A549 (cell line): ENCODE results near the gene NDUFA13. TPM values are rescaled to one million over a fixed set of nuclear protein-coding genes. Genes with fewer than 3 reads are reported as not detected.

Experiments used
- ATAC-seq, 2 experiments: fragments of 200-7000 bp in 1 of 2; fragments of >200 bp in 1 of 2; cut with Nextera tagmentation in 1 of 2; cut with Tn5 transposase in 1 of 2; 3 replicates each; pipeline versions ENCODE4 v1.8.0 to v1.9.1; 2018 to 2020; ENCODE audit warnings: mild to moderate bottlenecking in 1 of 2, moderate library complexity in 1 of 2
- CTCF ChIA-PET: fragments of 300-600 bp; sonication (Branson Sonifier 250); formaldehyde crosslinking; extraction: SDS; loops from one replicate; lab custom pipeline; 2021; ENCODE audit warnings: antibody characterized with exemption, inconsistent platforms; lab: Yijun Ruan, JAX
- POLR2A ChIA-PET: fragments of 350-600 bp; formaldehyde crosslinking; extraction: SDS; loops from one replicate; lab custom pipeline; 2021; ENCODE audit warnings: antibody characterized with exemption, inconsistent platforms; lab: Yijun Ruan, JAX
- DNase-seq, 2 experiments: peaks; one replicate each; pipeline versions ENCODE4 v3.0.0 to v3.0.0-alpha.2; 2011 to 2016; ENCODE audit warnings: low read depth in 1 of 2, low spot score in 1 of 2
- FAIRE-seq: peaks from 2 replicates; lab custom pipeline; 2011; peaks lifted over from hg19 to GRCh38; lab: Jason Lieb, UNC
- H3K27ac ChIP-seq, 2 experiments: fragments of >200 bp; sonication (Bioruptor Twin); formaldehyde crosslinking; 3 replicates each; pipeline ENCODE4 v1.5.1; 2016 to 2017
- H3K4me1 ChIP-seq: fragments of >200 bp; sonication (Bioruptor Twin); formaldehyde crosslinking; 3 replicates; pipeline ENCODE4 v1.6.1; 2016
- H3K4me2 ChIP-seq: fragments of >200 bp; sonication (Bioruptor Twin); formaldehyde crosslinking; 3 replicates; pipeline ENCODE4 v1.6.1; 2016
- H3K4me3 ChIP-seq: fragments of >200 bp; sonication (Bioruptor Twin); formaldehyde crosslinking; 3 replicates; pipeline ENCODE4 v1.5.1; 2016
- H3K9me3 ChIP-seq: fragments of >200 bp; sonication (Bioruptor Twin); formaldehyde crosslinking; 3 replicates; pipeline ENCODE4 v1.6.1; 2016
- BHLHE40 ChIP-seq: IDR thresholded peaks from 2 replicates; pipeline ENCODE4 v1.6.1; 2012; ENCODE audit warnings: low read depth, low read length, inconsistent platforms
- CBX8 ChIP-seq: fragments of 200-600 bp; sonication (generic); IDR thresholded peaks from 2 replicates; pipeline ENCODE4 v1.6.1; 2016
- CHD2 ChIP-seq: fragments of 150-350 bp; IDR thresholded peaks from 2 replicates; pipeline ENCODE4 v1.6.1; 2014; ENCODE audit warnings: low read length; ENCODE audit not compliant: partially characterized antibody
- CHD4 ChIP-seq: fragments of 200-600 bp; sonication (generic); IDR thresholded peaks from 2 replicates; pipeline ENCODE4 v1.6.1; 2016; ENCODE audit warnings: antibody characterized with exemption, mild to moderate bottlenecking, borderline replicate concordance
- EHMT2 ChIP-seq: fragments of 200-600 bp; sonication (generic); IDR thresholded peaks from 2 replicates; pipeline ENCODE4 v1.6.1; 2016; ENCODE audit warnings: antibody characterized with exemption, low read depth, mild to moderate bottlenecking, moderate library complexity
- ESRRA ChIP-seq: fragments of 150-350 bp; IDR thresholded peaks from 2 replicates; pipeline ENCODE4 v1.6.1; 2014; ENCODE audit warnings: mild to moderate bottlenecking, low read length, borderline replicate concordance
- FOSL2 ChIP-seq, 2 experiments: fragments of 450-650 bp in 1 of 2; fragments of >200 bp in 1 of 2; sonication (Bioruptor Twin) in 1 of 2; formaldehyde crosslinking; IDR thresholded peaks; 2 replicates each; pipeline versions ENCODE4 v1.5.0 to v1.6.1; 2016 to 2020; ENCODE audit warnings: mild to moderate bottlenecking in 1 of 2, moderate library complexity in 1 of 2
- GATA3 ChIP-seq: IDR thresholded peaks from 2 replicates; pipeline ENCODE4 v1.6.1; 2012; ENCODE audit warnings: borderline replicate concordance
- HEYL ChIP-seq: fragments of 250-450 bp; sonication (Bioruptor Pico); IDR thresholded peaks from 2 replicates; pipeline ENCODE4 v1.8.0; 2021; ENCODE audit warnings: mild to moderate bottlenecking, moderate library complexity
- HOXA7 ChIP-seq: fragments of 250-450 bp; sonication (Bioruptor Pico); IDR thresholded peaks from 2 replicates; pipeline ENCODE4 v1.5.0; 2020; ENCODE audit warnings: mild to moderate bottlenecking, moderate library complexity
- NPAS2 ChIP-seq: fragments of 250-450 bp; sonication (Bioruptor Pico); IDR thresholded peaks from 2 replicates; pipeline ENCODE4 v1.8.0; 2022; ENCODE audit warnings: mild to moderate bottlenecking, moderate library complexity, borderline replicate concordance
- PHF8 ChIP-seq: fragments of 200-600 bp; sonication (generic); IDR thresholded peaks from 2 replicates; pipeline ENCODE4 v1.6.1; 2016; ENCODE audit warnings: low read depth, mild to moderate bottlenecking, antibody characterized with exemption, moderate library complexity, borderline replicate concordance
- POLR2AphosphoS2 ChIP-seq: conservative IDR thresholded peaks from 2 replicates; pipeline ENCODE4 v1.6.1; 2012; ENCODE audit warnings: low read length, improper control_type of control experiment, inconsistent platforms
- RAD21 ChIP-seq, 2 experiments: fragments of >200 bp in 1 of 2; sonication (Bioruptor Twin) in 1 of 2; formaldehyde crosslinking in 1 of 2; IDR thresholded peaks in 1 of 2; conservative IDR thresholded peaks in 1 of 2; 2 replicates in 1 of 2; 3 replicates in 1 of 2; pipeline ENCODE4 v1.6.1; 2012 to 2018; ENCODE audit warnings: inconsistent platforms in 1 of 2
- RCOR1 ChIP-seq: fragments of 150-350 bp; IDR thresholded peaks from 2 replicates; pipeline ENCODE4 v1.6.1; 2014; ENCODE audit warnings: antibody characterized with exemption, low read length, low read depth
- RFX5 ChIP-seq: fragments of 450-650 bp; IDR thresholded peaks from 2 replicates; pipeline ENCODE4 v1.7.1; 2014; ENCODE audit warnings: antibody characterized with exemption, mild to moderate bottlenecking, moderate library complexity
- TFCP2L1 ChIP-seq: fragments of 250-450 bp; sonication (Bioruptor Pico); IDR thresholded peaks from 2 replicates; pipeline ENCODE4 v1.5.0; 2021; ENCODE audit warnings: mild to moderate bottlenecking
- WGBS: methylation state at CpG from one replicate; pipeline ENCODE4 v1.1.6; 2017; ENCODE audit errors: missing lambda C conversion rate; 5-methylcytosine and 5-hydroxymethylcytosine counted together
- polyA plus RNA-seq, 4 experiments: library from polyadenylated mRNA; depleted of rRNA in 3 of 4; stranded (reverse); fragments of >200 nt; fragmentation: RNase III in 1 of 4; extraction: RNeasy Plus Mini Kit Qiagen cat#74134 plus additional on column Dnase treatment in 1 of 4; gene quantifications; 2 replicates in 3 of 4; 3 replicates in 1 of 4; pipeline ENCODE4 v1.2.3, GENCODE V29; 2011 to 2017
- TF ChIP-seq, protein P1 (sequence below): fragments of >200 bp; sonication (Bioruptor Twin); formaldehyde crosslinking; IDR thresholded peaks from 3 replicates; pipeline ENCODE4 v1.6.1; 2016
- TF ChIP-seq, protein P2 (sequence below): IDR thresholded peaks from 2 replicates; pipeline ENCODE4 v1.6.1; 2012
- TF ChIP-seq, protein P3 (sequence below): IDR thresholded peaks from 2 replicates; pipeline ENCODE4 v1.6.1; 2012
- TF ChIP-seq, protein P4 (sequence below): fragments of 200-600 bp; sonication (generic); IDR thresholded peaks from 2 replicates; pipeline ENCODE4 v1.6.1; 2016; ENCODE audit warnings: antibody characterized with exemption, mild to moderate bottlenecking, moderate library complexity

The NDUFA13 gene
- polyA plus RNA-seq, 2 of the 4 experiments (the other 2 are of a cell fraction), result 197 to 253 TPM

DNA sequence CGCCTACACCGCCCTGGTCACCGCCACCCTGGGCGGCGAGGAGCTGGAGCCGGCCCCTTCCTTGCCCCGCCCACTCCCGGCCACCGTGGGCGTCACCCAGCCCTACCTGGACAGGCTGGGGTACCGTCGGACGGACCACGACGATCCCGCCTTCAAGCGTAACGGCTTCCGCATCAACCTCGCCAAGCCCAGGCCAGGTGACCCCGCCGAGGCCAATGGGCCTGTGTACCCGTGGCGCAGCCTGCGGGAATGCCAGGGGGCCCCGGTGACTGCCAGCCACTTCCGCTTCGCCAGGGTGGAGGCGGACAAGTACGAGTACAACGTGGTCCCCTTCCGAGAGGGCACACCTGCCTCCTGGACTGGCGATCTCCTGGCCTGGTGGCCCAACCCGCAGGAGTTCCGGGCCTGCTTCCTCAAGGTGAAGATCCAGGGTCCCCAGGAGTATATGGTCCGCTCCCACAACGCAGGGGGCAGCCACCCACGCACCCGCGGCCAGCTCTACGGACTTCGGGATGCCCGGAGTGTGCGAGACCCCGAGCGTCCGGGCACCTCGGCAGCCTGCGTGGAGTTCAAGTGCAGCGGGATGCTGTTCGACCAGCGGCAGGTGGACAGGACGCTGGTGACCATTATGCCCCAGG is 29.0 kb downstream of the NDUFA13 start:
- ChIA-PET CTCF (interaction anchor here (1.3 to 2.1 kb wide), 3 partner anchors 9 to 98 kb away, joined by 5 to 10 read pairs (median 6); partner anchors contain the start of gene GMIP), POLR2A (no interaction called here)
- DNase-seq (no peak), ATAC-seq (no peak), FAIRE-seq (no peak)
- no CpG with 5 or more reads among the region's 53 CpGs for WGBS
- Histone ChIP-seq H3K27ac (no peak overlapping the region), H3K4me3 (no peak overlapping the region), H3K4me2 (no peak overlapping the region), H3K9me3 (no peaks in the 10 kb centered on the region), H3K4me1 (no peaks in the 10 kb centered on the region)
- TF ChIP-seq BHLHE40 (no peak), CHD2 (no peak), GATA3 (no peak)
- TF ChIP-seq, protein P1, sequence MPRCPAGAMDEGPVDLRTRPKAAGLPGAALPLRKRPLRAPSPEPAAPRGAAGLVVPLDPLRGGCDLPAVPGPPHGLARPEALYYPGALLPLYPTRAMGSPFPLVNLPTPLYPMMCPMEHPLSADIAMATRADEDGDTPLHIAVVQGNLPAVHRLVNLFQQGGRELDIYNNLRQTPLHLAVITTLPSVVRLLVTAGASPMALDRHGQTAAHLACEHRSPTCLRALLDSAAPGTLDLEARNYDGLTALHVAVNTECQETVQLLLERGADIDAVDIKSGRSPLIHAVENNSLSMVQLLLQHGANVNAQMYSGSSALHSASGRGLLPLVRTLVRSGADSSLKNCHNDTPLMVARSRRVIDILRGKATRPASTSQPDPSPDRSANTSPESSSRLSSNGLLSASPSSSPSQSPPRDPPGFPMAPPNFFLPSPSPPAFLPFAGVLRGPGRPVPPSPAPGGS, result no peak

DNA sequence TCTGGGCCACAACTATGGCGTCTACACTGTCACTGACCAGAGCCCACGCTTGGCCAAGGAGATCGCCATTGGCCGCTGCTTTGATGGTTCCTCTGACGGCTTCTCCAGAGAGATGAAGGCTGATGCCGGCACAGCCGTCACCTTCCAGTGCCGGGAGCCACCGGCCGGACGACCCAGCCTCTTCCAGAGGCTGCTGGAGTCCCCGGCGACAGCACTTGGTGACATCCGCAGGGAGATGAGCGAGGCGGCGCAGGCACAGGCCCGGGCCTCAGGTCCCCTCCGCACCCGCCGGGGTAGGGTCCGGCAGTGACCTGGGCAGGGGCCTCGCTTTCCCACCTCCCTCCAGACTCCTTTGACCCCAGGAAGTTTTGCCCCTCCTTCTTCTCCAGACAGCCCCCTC is 29.7 kb downstream of the NDUFA13 start:
- H3K9me3 ChIP-seq, result no peaks in the 10 kb centered on the region
- ATAC-seq (no peak), FAIRE-seq (no peak), DNase-seq (no peak)
- CTCF ChIA-PET, result interaction anchor here (1.3 to 1.7 kb wide), 2 partner anchors 9 to 98 kb away, joined by 5 to 6 read pairs; partner anchors contain the start of gene GMIP
- POLR2A ChIA-PET, result no interaction called here
- no peak for TF ChIP-seq PHF8
- TF ChIP-seq CBX8, result no peak
- TF ChIP-seq EHMT2, result no peak
- no peak for TF ChIP-seq CHD4
- no peak for TF ChIP-seq POLR2AphosphoS2
- no peak for TF ChIP-seq RAD21 (conservative IDR thresholded peaks at IDR 0.05 in 1 of 2, IDR thresholded peaks at IDR 0.05 in 1 of 2)
- TF ChIP-seq, protein P2, sequence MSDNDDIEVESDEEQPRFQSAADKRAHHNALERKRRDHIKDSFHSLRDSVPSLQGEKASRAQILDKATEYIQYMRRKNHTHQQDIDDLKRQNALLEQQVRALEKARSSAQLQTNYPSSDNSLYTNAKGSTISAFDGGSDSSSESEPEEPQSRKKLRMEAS, result no peak
- TF ChIP-seq CHD2, result no peak
- no peak for TF ChIP-seq NPAS2
- TF ChIP-seq, protein P3, sequence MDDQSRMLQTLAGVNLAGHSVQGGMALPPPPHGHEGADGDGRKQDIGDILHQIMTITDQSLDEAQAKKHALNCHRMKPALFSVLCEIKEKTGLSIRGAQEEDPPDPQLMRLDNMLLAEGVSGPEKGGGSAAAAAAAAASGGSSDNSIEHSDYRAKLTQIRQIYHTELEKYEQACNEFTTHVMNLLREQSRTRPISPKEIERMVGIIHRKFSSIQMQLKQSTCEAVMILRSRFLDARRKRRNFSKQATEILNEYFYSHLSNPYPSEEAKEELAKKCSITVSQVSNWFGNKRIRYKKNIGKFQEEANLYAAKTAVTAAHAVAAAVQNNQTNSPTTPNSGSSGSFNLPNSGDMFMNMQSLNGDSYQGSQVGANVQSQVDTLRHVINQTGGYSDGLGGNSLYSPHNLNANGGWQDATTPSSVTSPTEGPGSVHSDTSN, result no peak
- no peak for TF ChIP-seq HOXA7 (CRISPR knock-in tag)
- no peak for TF ChIP-seq RFX5
- no peak for TF ChIP-seq TFCP2L1 (CRISPR knock-in tag)
- TF ChIP-seq FOSL2 (IDR thresholded peaks at IDR 0.05), result no peak
- no peak for TF ChIP-seq FOSL2 (CRISPR knock-in tag; IDR thresholded peaks at IDR 0.05)
- TF ChIP-seq RCOR1, result no peak
- no peak for TF ChIP-seq HEYL (CRISPR knock-in tag)
- H3K4me3 ChIP-seq, result no peak overlapping the region
- H3K4me1 ChIP-seq, result no peaks in the 10 kb centered on the region
- WGBS, result 92% methylated on average over 5 of the region's 23 CpGs
- no peak overlapping the region for H3K4me2 ChIP-seq
- no peak overlapping the region for H3K27ac ChIP-seq

DNA sequence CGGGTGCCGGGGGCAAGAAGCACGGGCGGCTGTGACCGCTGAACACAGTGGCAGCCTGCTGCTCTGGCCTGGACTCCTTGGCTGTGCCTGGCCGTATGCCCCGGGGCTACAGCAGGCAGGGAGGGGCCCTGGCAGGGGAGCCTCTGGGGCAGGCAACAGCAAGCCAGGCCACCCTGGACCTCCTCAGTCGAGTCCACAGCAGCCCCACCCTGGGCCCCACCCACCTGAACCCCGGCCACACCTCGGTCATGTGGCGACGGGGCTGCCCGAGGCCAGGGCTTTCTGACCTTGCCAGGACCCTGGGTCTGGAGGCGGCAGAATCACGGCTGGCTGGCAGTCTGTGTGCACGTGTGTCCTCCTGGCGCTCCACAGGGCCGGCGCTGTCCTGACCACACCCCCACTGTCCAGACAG is 30.7 kb downstream of the NDUFA13 start:
- H3K4me1 ChIP-seq, result no peaks in the 10 kb centered on the region
- TF ChIP-seq, protein P1, result no peak
- TF ChIP-seq EHMT2 (no peak), ESRRA (no peak)
- TF ChIP-seq, protein P3, result no peak
- TF ChIP-seq, protein P4, sequence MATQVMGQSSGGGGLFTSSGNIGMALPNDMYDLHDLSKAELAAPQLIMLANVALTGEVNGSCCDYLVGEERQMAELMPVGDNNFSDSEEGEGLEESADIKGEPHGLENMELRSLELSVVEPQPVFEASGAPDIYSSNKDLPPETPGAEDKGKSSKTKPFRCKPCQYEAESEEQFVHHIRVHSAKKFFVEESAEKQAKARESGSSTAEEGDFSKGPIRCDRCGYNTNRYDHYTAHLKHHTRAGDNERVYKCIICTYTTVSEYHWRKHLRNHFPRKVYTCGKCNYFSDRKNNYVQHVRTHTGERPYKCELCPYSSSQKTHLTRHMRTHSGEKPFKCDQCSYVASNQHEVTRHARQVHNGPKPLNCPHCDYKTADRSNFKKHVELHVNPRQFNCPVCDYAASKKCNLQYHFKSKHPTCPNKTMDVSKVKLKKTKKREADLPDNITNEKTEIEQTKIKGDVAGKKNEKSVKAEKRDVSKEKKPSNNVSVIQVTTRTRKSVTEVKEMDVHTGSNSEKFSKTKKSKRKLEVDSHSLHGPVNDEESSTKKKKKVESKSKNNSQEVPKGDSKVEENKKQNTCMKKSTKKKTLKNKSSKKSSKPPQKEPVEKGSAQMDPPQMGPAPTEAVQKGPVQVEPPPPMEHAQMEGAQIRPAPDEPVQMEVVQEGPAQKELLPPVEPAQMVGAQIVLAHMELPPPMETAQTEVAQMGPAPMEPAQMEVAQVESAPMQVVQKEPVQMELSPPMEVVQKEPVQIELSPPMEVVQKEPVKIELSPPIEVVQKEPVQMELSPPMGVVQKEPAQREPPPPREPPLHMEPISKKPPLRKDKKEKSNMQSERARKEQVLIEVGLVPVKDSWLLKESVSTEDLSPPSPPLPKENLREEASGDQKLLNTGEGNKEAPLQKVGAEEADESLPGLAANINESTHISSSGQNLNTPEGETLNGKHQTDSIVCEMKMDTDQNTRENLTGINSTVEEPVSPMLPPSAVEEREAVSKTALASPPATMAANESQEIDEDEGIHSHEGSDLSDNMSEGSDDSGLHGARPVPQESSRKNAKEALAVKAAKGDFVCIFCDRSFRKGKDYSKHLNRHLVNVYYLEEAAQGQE, result no peak
- TF ChIP-seq, all 56 proteins: peak for 0
- ATAC-seq (no peak; a peak in 1 of 6 replicates), DNase-seq (no peak), FAIRE-seq (no peak)
- no peak overlapping the region for H3K4me3 ChIP-seq
- no peak overlapping the region for H3K27ac ChIP-seq
- no peaks in the 10 kb centered on the region for H3K9me3 ChIP-seq
- WGBS, result 68% methylated on average over 3 of the region's 19 CpGs
- CTCF ChIA-PET, result interaction anchor here (1.7 to 12.3 kb wide), 2 partner anchors 8 to 17 kb away, joined by 5 to 79 read pairs; partner anchors contain the start of gene YJEFN3
- no peak overlapping the region for H3K4me2 ChIP-seq
- POLR2A ChIA-PET, result no interaction called here
